Measurements from ENCODE around the gene GSTM1. TPM values are rescaled to one million over a fixed set of nuclear protein-coding genes. Genes with fewer than 3 reads are reported as not detected.

Gene GSTM1
- total and polyA plus RNA-seq, 2 of the 8 experiments (the other 6 are each of a cell fraction or from before 2014, with no cell fraction given): 16.7 to 42.5 TPM

DNA sequence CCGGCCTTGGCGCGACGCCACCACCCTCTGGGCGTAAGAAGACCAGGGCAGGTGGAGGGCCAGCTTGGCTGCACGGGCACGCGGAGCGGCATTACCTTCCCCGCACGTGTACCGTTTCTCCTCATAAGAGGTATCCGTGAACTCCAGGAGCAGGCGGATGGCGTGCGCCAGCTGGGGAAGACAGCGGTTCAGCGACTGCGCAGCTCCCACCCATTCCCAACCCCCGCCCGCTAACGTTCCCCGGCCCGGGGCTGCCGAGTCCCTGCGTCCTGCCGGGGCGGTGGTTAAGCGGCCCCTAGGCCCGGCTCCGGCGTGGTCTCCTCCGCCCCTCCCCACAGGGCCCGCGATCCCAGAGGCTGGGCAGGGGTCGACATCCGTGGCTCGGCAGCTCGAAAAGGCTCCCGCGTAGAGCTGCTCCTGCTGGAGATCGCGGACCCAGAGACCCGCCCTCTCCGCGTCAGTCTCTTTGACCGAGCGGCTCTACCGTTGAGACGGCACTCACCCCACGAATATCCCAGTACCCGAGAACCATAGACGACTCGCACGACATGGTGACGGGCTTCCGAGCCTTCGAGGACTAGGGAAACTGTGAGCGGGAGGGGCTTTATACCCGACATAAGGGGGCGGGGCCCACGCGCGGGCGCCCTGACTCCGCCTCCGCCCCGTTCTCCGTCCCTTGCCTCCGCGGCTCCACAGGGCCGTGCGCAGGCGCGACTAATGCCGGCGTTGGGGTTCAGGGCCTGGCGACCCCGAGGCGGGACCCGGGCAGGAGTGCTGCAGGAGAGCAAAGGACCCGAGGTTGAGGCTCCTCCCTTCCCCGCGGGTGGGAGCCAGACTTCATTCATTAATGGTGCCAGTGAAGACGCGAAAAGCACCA is 52.4 kb downstream of the GSTM1 start (continued):
- TF ChIP-seq CHD7 (IDR thresholded peaks at IDR 0.05; ENCODE audit: insufficient replicate concordance, low read length) (no peak), RNF2 (IDR thresholded peaks at IDR 0.05; ENCODE audit: borderline replicate concordance, low read depth, low read length, missing control alignments, poor library complexity, severe bottlenecking) (no peak), ATF2 (IDR thresholded peaks at IDR 0.05; ENCODE audit: low read length) (no peak), SRF (IDR thresholded peaks at IDR 0.05; ENCODE audit: low read depth, low read length) (no peak), SUZ12 (IDR thresholded peaks at IDR 0.05; ENCODE audit: low read length) (peak; percentile 54; the same call in 1 of the 2 replicates), SIN3A (conservative IDR thresholded peaks at IDR 0.05 in 1 of 2, IDR thresholded peaks at IDR 0.05 in 1 of 2; ENCODE audit: low read depth in 1 of 2, low read length in 2 of 2) (peak in 1 of 2 experiments; percentile 62; a peak in 1 of 4 replicates)
